Activated naive CD8-positive, alpha-beta T cell treated with anti-CD3 and anti-CD28 coated beads, Interleukin-2, amount 50 U/mL, for 16 hours (primary cell): ENCODE measurements around the gene TWNK.

Experiments used
- DNase-seq: peaks from one replicate; pipeline ENCODE4 v3.0.0-alpha.2; 2020; ENCODE audit warnings: low read depth, low spot score

The TWNK gene

GRCh38 chr10:101011517-101012423, 24.4 kb downstream of the TWNK start:
- no peak for DNase-seq

- DNase-seq: peak; percentile 61
Observed at GRCh38 chr10:101012525-101013364, 25.4 kb downstream of the TWNK start.

- DNase-seq: no peak
Observed at GRCh38 chr10:101013365-101013825, 26.1 kb downstream of the TWNK start.

- DNase-seq: peak; percentile 43
Observed at GRCh38 chr10:101014230-101014884, 27.0 kb downstream of the TWNK start.

GRCh38 chr10:101014966-101015581, 27.7 kb downstream of the TWNK start:
- DNase-seq: no peak

GRCh38 chr10:101015582-101015973, 28.2 kb downstream of the TWNK start:
- no peak for DNase-seq

- no peak for DNase-seq
Observed at GRCh38 chr10:101016814-101017213, 29.5 kb downstream of the TWNK start.

- no peak for DNase-seq
Observed at GRCh38 chr10:101018118-101018599, 30.8 kb downstream of the TWNK start.

- DNase-seq: peak; percentile 35
Observed at GRCh38 chr10:101018600-101019439, 31.5 kb downstream of the TWNK start.

GRCh38 chr10:101019440-101019703, 32.0 kb downstream of the TWNK start:
- DNase-seq: no peak

GRCh38 chr10:101020427-101021075, 33.2 kb downstream of the TWNK start:
- DNase-seq: no peak

GRCh38 chr10:101021239-101021638, 33.9 kb downstream of the TWNK start:
- no peak for DNase-seq

- DNase-seq: no peak
Observed at GRCh38 chr10:101021692-101022251, 34.4 kb downstream of the TWNK start.

- no peak for DNase-seq
Observed at GRCh38 chr10:101022967-101023705, 35.8 kb downstream of the TWNK start.

- DNase-seq: no peak
Observed at GRCh38 chr10:101027106-101027720, 39.9 kb downstream of the TWNK start.

- DNase-seq: no peak
Observed at GRCh38 chr10:101028446-101029337, 41.3 kb downstream of the TWNK start.

- no peak for DNase-seq
Observed at GRCh38 chr10:101029520-101030295, 42.4 kb downstream of the TWNK start.
